NCI-H2227 (cell line): ENCODE data around the gene TNK2.
A peak's percentile ranks its signal among the peaks of the same experiment; 100 is the strongest.
"Not testable (repeated sequence)": the region's sequence is repeated elsewhere in the genome, so short reads cannot be mapped to it uniquely, and the experiment has no call there.

Experiments used
- DNase-seq: peaks from one replicate; lab custom pipeline; 2025; ENCODE audit not compliant: unreplicated experiment; lab: John Stamatoyannopoulos, UW

The TNK2 gene

DNA sequence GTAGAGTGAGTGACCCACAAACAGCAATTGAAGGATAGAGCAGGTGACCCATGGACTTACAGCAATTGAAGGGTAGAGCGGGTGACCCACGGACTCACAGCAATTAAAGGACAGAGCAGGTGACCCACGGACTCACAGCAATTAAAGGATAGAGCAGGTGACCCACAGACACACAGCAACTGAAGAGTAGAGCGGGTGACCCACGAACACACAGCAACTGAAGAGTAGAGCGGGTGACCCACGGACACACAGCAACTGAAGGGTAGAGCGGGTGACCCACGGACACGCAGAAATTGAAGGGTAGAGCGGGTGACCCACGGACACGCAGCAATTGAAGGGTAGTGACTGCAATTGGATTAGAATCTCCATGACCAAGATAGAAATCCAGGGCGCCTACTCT is 9.8 kb upstream of the TNK2 start:
- DNase-seq: no peak

DNA sequence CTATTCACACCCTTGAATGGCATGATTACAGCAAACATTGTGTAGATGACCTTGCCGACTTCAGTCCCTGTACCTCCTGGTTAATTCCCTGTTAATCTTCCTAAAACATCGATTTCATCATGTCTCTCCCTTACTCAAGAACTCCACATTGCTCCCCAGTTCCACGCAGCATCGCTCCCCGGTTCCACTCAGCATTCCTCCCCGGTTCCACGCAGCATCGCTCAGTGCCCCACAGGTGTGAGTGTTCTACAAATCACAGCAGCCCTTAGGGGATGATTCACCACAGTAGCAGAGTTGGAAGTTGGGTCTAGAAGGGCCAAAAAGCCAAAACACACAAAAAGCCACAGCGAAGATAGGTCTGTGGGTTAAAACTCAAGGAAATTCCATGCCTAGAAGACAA is 8.6 kb upstream of the TNK2 start:
- no peak for DNase-seq

DNA sequence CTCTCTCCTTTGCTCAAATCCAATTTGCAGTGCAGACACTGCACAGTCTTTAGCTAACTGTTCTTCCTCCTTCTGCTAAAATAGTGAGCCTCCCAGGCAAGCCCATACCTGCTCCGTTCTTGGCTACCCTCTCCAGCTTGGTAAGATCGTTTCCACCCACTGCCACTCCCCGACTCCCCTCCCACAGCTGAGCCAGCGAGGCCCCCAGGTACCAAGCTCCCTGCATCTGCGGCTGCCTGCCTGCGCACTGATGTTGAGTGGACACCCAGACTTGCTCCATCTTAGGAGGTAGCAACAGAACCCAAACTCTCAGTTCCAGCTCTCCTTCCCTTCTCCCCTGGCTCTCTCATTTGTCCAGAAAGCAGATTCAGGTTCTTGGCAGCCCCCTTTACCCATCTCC is 7.9 kb upstream of the TNK2 start:
- no peak for DNase-seq

DNA sequence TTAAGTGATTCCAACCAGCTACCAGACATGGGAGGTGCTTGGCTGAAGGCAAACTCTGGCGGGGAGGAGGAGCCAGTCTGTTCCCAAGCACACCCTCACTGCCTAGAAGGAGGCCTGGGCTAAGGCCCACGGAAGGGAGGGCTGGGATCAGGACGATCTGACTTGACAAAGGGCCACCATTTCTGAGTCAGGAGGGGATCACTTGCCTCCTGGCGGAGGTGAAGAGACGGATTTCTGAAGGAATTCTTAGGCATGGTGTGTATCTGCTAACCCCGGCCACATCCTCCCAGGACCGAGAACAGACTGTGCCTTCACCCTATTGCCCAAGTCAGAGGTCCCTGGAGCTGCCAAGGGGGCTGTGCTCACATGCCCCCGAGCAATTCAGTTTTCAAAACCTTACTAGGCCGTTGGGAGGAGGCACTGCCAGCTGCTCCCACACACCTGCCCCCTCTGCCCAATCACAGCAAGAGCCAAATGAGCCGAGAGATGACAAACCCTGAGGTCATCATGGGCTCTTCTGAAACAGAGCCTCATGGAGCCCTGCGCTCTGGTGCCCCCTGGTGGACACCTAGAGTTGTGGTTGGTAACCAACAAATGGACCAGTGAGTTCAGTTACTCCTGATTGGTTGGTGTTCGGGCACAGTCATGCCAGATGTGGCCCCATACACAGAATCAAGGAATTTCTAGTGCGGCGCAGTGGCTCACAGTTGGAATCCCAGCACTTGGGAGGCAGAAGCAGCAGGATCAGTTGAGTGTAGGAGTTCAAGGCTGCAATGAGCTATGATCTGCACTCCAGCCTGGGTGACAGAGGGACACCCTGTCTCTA is 6.5 kb upstream of the TNK2 start:
- DNase-seq: no peak

DNA sequence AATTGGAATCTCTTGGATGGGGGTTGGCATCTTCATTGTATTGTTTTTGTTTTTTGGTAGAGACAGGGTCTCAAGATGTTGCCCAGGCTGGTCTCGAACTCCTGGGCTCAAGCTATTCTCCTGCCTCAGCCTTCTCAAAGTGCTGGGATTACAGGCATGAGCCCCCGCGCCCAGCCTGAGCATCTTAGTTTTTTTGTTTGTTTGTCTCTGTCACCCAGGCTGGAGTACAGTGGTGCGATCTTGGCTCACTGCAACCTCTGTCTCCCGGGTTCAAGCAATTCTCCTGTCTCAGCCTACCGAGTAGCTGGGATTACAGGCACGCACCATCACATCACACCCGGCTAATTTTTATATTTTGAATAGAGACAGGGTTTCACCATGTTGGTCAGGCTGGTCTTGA is 5.8 kb upstream of the TNK2 start:
- not testable (repeated sequence) for DNase-seq

DNA sequence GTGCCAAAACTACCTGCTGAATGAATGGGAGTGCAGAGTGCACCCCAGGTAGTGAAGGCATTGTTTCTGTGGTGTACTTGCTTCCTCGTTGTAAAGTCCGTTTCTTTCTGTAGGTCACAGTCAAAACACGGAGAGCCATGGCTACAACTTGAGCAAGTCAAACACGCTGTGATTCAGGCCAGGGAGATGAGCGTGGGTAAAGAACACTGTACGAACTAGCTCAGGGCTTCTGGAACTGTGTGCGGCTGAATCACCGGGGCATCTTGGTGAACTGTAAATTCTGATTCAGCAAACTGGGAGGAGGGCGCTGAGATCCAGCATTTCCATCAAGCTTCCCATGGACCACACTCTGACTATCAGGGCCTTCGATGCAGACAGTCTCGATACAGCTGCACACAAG is 5.0 kb upstream of the TNK2 start:
- DNase-seq: no peak

DNA sequence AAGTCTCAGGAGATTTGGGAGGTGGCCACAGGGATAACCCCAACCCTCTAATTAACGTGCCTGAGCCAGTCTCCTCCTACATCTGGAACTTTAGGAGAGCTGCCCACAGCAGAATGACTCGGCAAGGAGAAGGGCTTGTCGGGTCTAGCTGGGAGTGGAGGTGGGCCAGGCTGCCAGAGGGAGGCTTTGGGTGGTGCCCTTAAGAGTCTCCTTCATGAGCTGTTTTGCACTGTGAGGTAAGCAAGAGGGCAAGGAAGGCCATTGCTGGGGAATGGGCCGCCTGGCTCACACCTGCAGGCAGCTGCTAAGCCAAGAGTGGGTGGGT is 3.6 kb upstream of the TNK2 start:
- no peak for DNase-seq

DNA sequence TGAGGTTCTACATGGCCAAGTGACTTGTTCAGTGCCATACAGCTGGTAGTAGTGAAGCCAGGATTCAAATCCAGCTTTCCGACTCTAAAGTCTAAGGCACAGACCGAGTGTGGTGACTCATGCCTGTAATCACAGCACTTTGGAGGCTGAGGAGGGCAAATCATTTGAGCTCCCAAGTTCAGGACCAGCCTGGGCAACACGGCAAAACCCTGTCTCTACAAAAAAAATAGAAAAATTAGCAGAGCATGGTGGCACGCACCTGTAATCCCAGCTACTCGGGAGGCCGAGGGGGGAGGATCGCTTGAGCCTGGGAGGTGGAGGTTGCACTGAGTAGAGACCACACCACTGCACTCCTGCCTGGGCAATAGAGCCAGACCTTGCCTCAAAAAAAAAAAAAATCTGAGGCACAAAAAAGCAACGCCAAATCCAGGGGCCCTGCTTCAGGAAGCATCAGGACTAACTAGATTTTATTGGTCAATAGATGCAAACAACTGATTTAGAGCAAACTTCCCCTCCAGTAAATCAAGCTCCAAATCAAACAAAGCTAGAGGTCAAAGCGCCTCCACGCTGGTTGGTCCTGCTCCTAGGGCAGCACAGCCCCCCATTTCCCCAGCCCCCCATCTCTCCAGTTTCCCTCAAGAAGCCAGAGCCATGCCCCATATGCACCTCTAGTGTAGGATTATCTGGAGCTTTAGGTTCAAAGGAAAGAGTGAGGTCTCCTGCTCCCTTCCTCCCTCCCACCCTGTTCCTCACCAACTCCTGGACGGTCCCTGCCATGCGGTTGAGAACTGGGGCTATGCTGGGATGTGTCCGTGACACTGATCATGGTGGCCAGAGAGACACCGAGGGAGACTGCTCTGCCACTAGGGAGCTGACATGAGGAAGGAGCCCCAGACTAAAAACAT is 2.9 kb upstream of the TNK2 start:
- DNase-seq: no peak

DNA sequence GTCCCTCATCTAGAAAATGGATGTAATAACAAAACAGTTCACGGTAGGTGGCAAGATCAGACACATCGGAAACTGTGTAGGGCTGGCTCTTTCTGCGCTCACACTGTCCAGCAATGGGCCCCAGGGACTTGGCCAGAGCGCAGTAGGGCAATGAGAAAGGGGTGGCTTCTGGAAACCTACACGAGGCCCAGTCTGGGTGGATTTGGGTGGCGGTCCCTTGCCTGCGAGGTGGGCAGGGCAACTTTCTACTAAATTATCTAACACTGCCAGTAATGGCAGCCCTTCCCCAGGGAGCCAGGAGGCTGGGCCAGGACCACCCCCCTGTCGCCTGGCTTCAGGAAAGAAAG is 2.1 kb upstream of the TNK2 start:
- DNase-seq: no peak

DNA sequence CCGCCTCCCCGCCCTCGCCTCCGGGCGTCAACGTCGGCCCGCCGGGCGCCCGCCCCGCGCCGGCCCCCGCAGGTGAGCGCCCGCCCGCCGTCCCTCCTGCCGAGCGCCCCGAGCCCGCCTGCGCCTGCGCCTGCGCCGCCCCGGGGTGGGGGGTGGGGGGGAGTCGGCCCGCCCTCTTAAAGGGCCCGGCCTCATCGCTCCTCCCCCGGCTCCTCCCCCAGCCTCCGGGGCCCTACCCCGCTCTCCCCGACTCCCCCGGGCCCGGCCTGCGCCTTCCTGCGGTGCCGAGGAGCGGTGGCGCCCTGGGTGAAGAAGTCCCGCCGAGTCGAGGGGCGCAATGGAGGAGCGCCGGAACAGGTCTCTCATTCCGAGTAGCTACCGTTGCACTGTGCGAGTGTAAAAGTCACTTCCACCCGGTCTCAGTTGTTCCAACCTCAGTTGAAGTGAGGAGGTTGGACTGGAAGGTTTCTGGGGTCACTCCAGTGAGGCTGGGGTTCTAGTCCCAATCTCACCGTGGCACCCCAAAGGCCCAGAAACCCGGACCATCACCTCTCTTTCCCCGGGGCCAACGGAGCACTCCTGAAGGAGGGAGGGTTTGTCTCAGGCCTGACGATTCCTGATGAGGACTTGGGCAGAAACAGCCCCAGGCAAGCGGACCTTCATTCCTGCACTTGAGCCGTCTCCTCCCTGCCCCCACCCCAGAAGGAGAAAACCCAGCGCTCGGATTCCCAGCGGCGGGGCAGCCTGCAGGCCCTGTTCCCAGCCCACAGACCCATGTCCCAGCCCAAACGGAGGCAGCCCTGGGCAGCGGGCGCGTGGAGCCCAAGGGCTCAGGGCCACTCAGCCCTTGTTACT is 1.5 kb upstream of the TNK2 start:
- DNase-seq: peak; percentile 89

DNA sequence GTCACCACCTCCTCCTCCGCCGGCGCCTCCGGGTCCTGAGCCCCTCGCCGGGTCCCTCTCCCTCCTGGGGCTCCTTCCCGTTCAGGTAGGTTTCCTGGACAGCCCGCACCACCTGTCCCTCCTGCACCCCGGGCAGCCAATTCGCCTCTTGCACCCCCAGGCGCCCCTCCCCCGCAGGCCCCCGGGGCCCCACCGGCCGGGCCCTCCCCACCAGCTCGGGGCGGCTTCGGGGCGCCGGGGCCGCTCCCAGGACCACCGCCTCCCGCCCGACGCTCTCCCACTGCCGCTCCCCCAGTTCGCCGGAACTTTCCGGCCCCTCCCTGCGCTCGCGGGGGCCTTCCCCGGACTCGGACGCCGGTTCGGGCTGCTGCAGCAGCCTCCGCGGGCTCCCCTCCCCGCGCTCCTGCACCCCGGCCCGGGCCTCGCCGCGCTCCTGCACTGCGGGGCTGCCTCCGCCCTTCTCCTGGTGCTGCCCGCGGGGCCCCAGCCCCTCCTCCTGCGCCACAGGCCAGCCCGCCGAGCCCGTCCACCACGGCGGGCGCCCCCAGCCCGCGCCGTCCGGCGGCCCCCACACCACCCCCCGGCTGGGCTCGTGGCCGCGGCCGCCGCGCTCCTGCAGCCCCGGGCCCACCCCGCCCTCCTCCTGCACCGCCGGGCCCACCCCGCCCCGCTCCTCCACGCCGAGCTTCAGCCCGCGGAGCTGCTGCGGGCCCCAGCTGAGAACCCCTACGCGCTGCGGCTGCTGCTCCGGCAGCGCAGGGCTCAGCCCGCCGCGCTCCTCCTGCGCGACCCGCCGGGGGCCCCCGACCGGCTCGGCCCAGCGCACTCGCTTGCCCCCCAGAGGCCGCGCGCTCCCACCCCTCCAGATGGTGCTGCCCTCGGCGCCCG is 587 bp upstream of the TNK2 start:
- peak; percentile 84 for DNase-seq

DNA sequence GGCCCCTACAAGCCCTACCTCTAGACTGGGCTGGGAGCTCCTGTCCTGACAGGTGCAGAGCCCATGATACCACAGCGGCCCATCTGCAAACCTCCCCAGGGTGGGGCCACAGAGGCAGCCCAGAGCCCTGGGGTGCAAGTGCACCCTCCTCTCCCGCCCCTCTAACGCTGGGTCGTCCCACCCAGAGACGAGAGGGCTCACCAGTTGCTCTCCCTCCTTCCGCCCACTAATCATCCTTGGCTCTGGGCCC is 742 bp downstream of the TNK2 start:
- DNase-seq: no peak

DNA sequence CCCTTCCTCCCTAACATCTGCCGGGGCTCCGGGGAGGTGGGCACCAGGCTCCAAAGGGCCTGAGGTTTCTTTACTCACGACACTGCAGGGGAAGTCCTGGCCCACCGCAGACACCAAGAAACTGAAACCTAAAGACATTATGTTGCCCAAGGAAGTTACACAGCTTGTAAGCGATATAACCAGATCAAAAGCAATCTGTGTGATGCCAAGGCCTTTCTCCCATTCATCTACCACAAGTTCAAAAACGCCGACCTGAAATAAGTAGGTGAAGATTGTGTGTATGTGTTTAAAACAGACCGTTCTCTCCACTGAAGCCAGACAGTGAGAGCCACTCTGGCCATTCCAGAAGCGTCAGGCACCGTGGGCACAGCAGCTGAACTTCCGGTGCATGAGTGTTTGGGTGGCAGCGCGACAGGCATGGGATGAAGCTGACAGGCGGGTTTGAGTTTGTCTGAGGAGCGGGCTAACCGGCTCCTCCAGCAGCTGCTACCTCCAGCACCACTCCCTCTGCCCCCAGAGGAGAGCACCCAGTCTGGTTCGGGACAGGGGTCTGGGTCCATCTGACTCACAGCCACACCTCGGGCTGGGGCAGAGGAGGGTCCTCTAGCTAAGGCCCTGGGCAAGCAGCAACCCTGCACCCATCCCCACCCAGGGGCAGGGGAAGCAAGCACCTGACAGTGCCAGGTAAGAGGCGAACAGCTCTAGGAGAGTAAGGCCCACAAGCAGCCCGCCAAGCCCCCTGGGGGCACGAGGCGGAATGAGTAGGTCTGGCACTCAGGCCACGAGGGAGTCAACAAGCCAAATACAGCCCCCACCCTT is 1.3 kb downstream of the TNK2 start:
- DNase-seq: no peak

DNA sequence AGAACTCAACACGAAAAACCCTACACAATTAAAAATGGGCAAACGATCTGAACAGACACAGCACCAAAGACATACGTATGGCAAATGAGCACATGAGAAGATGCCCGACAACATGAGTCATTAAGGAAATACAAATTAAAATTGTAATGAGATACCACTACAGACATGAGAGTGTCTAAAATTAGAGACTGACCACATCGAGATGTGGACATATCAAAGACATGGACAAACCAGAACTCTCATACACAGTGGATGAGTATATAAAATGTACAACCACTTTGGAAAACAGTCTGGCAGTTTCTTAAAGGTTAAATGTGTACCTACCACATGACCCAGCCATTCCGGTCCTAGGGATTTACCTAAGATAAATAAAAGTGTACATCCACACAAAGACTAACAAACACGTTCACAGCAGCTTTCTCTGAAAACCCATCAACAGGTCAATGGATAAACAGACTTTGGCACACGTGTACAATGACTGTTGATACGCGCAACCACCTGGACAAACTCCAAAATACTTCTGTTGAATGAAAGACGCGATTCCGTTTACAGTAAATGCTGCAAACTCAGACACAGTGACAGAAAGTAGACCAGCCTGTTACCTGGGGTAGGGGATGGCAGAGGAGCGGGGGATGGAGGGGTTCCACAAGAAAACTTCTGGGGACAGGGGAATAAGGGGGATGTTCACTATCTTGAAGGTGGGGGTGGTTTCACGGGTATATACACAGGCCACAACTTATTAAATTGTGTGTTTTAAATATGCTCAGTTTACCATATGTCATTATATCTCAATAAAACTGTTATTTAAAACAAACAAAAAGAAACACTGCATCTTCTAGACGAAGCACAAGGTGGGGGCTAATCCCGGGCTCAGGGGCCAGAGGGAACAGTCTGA is 2.1 kb downstream of the TNK2 start:
- no peak for DNase-seq

DNA sequence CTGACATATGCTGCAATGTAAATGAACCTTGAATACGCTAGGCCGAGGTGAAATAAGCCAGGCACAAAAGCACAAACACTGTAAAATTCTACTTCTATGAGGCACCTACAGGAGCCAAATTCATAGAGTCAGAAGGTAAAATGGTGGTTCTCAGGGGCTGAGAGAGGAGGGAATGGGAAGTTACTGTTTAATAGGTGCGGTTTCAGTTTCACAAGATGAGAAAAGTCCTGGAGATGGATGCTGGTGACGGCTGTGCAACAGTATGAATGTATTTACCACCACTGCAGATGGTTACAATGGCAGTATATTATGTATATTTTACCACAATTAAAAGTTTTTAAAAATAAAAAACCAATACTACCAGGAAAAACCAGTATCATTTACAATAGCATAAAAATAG is 4.0 kb downstream of the TNK2 start:
- no peak for DNase-seq

DNA sequence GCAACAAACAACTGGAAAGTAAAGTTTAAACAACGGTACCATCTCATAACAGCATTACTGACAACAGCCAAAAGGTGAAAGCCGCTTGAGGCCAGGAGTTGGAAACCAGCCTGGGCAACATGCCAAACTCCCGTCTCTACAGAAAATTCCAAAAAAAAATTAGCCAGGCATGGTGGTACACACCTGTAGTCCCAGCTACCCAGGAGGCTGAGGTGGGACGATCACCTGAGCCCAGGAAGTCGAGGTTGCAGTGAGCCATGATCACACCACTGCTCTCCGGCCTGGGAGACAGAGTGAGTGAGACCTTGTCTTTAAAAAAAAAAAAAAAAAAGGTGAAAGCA is 4.4 kb downstream of the TNK2 start:
- no peak for DNase-seq

DNA sequence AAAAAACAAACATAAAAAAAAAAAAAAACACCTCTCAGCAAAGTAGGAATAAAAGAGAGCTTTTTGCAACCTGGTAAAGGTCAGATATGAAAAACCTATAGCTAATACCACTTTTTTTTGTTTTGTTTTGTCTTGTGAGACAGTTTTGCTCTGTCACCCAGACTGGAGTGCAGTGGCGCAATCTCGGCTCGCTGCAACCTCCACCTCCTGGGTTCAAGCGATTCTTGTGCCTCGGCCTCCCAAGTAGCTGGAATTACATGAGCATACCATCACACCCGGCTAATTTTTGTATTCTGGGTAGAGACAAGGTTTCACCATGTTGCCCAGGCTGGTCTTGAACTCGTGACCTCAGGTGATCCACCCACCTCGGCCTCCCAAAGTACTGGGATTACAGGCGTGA is 5.7 kb downstream of the TNK2 start:
- not testable (repeated sequence) for DNase-seq

DNA sequence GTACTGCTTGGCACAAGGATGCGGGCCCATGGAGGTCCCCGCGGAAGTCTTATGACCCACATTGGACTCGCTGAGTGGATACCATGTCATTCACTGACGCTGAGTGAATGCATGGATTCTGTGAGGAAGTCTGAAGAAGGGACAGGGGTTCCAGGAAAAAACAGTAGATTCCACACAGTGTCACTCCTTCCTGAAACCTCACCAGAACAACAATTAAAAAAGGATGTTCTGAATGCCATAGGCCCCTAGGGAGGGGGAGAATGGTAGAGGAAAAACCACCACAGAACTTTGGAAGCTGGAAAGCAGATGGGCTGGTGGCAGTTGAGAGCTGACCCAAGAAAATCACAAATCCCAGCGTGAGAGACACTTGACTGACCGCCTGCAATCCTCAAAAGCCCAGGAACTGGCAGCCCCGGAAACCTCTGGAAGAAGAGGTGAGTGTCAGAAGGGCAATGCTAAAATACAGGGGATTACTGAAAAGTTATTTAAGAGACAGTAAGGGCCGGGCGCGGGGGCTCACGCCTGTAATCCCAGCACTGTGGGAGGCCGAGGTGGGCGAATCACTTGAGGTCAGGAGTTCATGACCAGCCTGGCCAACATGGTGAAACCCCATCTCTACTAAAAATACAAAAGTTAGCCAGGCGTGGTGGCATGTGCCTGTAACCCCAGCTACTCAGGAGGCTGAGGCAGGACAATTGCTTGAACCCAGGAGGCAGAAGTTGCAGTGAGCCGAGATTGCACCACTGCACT is 6.3 kb downstream of the TNK2 start:
- not testable (repeated sequence) for DNase-seq
